ENCODE measurements around the gene ATP11A. TPM values are rescaled to one million over a fixed set of nuclear protein-coding genes. Genes with fewer than 3 reads are reported as not detected.

Gene ATP11A
- total RNA-seq, 2 donors from 2014 or later: 15.2 to 38.4 TPM

GRCh38 chr13:112741185-112741755, 51.4 kb downstream of the ATP11A start:
- no peak overlapping the region for H3K4me3 ChIP-seq
- no peaks in the 10 kb centered on the region for H3K36me3 ChIP-seq
- no peak for ATAC-seq (ENCODE audit: insufficient number of reproducible peaks, low FRiP score, low read depth)
- no peak for DNase-seq (ENCODE audit: low spot score)
- no peak for TF ChIP-seq CTCF (IDR thresholded peaks at IDR 0.05)
- H3K4me1 ChIP-seq (ENCODE audit: control insufficient read depth in 1 of 2, low read depth in 2 of 2): no peaks in the 10 kb centered on the region
- peak overlapping the region in 1 of 2 donors; percentile 8 for H3K27ac ChIP-seq
- H3K9me3 ChIP-seq: no peaks in the 10 kb centered on the region
- H3K27me3 ChIP-seq (replicated peaks; ENCODE audit: insufficient read depth): no peaks in the 10 kb centered on the region

GRCh38 chr13:112741835-112742570, 52.2 kb downstream of the ATP11A start:
- no peak for ATAC-seq (ENCODE audit: insufficient number of reproducible peaks, low FRiP score, low read depth)
- Histone ChIP-seq H3K9me3 (no peaks in the 10 kb centered on the region), H3K27ac (no peak overlapping the region), H3K4me1 (ENCODE audit: control insufficient read depth in 1 of 2, low read depth in 2 of 2) (no peaks in the 10 kb centered on the region), H3K4me3 (no peak overlapping the region), H3K36me3 (no peaks in the 10 kb centered on the region), H3K27me3 (replicated peaks; ENCODE audit: insufficient read depth) (no peaks in the 10 kb centered on the region)
- TF ChIP-seq CTCF (IDR thresholded peaks at IDR 0.05): no peak
- no peak for DNase-seq (ENCODE audit: low spot score)

- Histone ChIP-seq H3K36me3 (no peaks in the 10 kb centered on the region), H3K9me3 (no peaks in the 10 kb centered on the region), H3K4me1 (ENCODE audit: control insufficient read depth in 1 of 2, low read depth in 2 of 2) (no peaks in the 10 kb centered on the region), H3K4me3 (no peak overlapping the region), H3K27ac (no peak overlapping the region), H3K27me3 (replicated peaks; ENCODE audit: insufficient read depth) (no peaks in the 10 kb centered on the region)
- no peak for TF ChIP-seq CTCF (IDR thresholded peaks at IDR 0.05)
- DNase-seq (ENCODE audit: low spot score): no peak
- ATAC-seq (ENCODE audit: insufficient number of reproducible peaks, low FRiP score, low read depth): no peak
Observed at GRCh38 chr13:112742583-112742982, 52.7 kb downstream of the ATP11A start.

GRCh38 chr13:112743451-112744167, 53.8 kb downstream of the ATP11A start:
- Histone ChIP-seq H3K4me1 (ENCODE audit: control insufficient read depth in 1 of 2, low read depth in 2 of 2) (no peaks in the 10 kb centered on the region), H3K27ac (no peak overlapping the region), H3K4me3 (no peak overlapping the region), H3K27me3 (replicated peaks; ENCODE audit: insufficient read depth) (no peaks in the 10 kb centered on the region), H3K9me3 (no peaks in the 10 kb centered on the region), H3K36me3 (no peaks in the 10 kb centered on the region)
- ATAC-seq (ENCODE audit: insufficient number of reproducible peaks, low FRiP score, low read depth) (no peak), DNase-seq (ENCODE audit: low spot score) (no peak)
- no peak for TF ChIP-seq CTCF (IDR thresholded peaks at IDR 0.05)

All from thoracic aorta (tissue), 2 donors.